ENCODE measurements around the gene CADM2. TPM values are rescaled to one million over a fixed set of nuclear protein-coding genes. Genes with fewer than 3 reads are reported as not detected.

The CADM2 gene
- total and polyA plus RNA-seq, 2 experiments from 2014 or later, result 2.9 to 7.8 TPM

DNA sequence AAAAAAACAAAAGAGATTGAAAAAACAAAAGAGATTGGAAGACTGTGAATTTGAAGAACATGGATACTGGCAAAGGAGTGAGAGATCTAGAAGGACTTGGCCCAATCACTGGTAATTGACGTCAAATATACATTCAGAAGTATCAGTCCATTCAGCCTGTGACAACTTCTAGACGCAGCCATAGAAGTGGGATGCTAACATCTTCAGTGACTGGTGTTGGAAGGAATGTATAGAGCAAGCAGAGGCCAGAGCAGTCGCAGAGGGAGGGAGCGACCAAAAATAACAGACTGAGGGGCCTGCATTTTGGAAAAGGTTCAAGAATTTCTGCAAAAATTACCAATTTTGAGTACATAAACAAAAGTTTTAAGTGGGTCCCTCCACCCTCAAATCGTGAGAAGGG lies 473.3 kb downstream of the CADM2 start:
- Histone ChIP-seq H3K4me2 (no peak overlapping the region), H3K27ac (no peak overlapping the region), H3K79me2 (no peaks in the 10 kb centered on the region), H3K9me2 (replicated peaks; ENCODE audit: insufficient read depth) (no peaks in the 10 kb centered on the region), H3K36me3 (replicated peaks; ENCODE audit: insufficient read depth, low read depth) (no peaks in the 10 kb centered on the region), H2AFZ (no peak overlapping the region), H3K4me1 (ENCODE audit: insufficient read depth) (no peaks in the 10 kb centered on the region), H4K20me1 (ENCODE audit: insufficient read depth, poor library complexity, severe bottlenecking) (no peaks in the 10 kb centered on the region), H3K4me3 (no peak overlapping the region), H3K9me3 (ENCODE audit: low read depth) (no peaks in the 10 kb centered on the region), H3K27me3 (no peaks in the 10 kb centered on the region)
- TF ChIP-seq EZH2phosphoT487 (IDR thresholded peaks at IDR 0.05; ENCODE audit: low read depth, severe bottlenecking, unreplicated experiment), result no peak
- no peak for TF ChIP-seq EZH2 (IDR thresholded peaks at IDR 0.05; ENCODE audit: borderline replicate concordance)
- TF ChIP-seq, protein P1, sequence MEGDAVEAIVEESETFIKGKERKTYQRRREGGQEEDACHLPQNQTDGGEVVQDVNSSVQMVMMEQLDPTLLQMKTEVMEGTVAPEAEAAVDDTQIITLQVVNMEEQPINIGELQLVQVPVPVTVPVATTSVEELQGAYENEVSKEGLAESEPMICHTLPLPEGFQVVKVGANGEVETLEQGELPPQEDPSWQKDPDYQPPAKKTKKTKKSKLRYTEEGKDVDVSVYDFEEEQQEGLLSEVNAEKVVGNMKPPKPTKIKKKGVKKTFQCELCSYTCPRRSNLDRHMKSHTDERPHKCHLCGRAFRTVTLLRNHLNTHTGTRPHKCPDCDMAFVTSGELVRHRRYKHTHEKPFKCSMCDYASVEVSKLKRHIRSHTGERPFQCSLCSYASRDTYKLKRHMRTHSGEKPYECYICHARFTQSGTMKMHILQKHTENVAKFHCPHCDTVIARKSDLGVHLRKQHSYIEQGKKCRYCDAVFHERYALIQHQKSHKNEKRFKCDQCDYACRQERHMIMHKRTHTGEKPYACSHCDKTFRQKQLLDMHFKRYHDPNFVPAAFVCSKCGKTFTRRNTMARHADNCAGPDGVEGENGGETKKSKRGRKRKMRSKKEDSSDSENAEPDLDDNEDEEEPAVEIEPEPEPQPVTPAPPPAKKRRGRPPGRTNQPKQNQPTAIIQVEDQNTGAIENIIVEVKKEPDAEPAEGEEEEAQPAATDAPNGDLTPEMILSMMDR (IDR thresholded peaks at IDR 0.05; ENCODE audit: poor library complexity), result no peak
- whole genome bisulfite sequencing (ENCODE audit: low lambda C conversion rate, missing lambda C conversion rate), result 80% methylated on average over 5 of the region's 5 CpGs
- no peak for DNase-seq (ENCODE audit: low spot score)

DNA sequence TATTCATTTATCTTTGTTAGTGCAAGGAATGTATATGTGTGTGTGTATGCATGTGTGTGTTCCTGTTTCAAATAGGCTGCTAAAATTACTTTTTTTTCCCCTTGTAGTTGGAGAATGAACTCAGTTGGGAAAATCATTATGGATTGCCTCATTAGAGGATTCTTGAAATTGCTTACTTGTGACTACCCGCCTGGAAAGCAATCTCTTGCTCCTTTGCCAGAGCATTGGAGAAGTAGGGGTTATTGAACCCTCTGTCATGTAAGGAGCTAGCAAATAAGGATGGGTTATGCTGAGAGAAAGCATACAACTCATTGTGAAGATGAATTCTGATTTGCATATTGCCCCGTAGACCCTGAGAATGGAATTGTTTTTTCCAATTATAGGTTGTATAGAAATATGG lies 474.5 kb downstream of the CADM2 start:
- Histone ChIP-seq H3K9me3 (ENCODE audit: low read depth) (no peaks in the 10 kb centered on the region), H3K27ac (no peak overlapping the region), H3K36me3 (replicated peaks; ENCODE audit: insufficient read depth, low read depth) (no peaks in the 10 kb centered on the region), H3K4me1 (ENCODE audit: insufficient read depth) (no peaks in the 10 kb centered on the region), H4K20me1 (ENCODE audit: insufficient read depth, poor library complexity, severe bottlenecking) (no peaks in the 10 kb centered on the region), H3K9me2 (replicated peaks; ENCODE audit: insufficient read depth) (no peaks in the 10 kb centered on the region), H3K4me2 (no peak overlapping the region), H3K4me3 (no peak overlapping the region), H3K27me3 (no peaks in the 10 kb centered on the region), H3K79me2 (no peaks in the 10 kb centered on the region), H2AFZ (no peak overlapping the region)
- TF ChIP-seq, protein P1 (IDR thresholded peaks at IDR 0.05; ENCODE audit: poor library complexity), result no peak
- TF ChIP-seq EZH2phosphoT487 (IDR thresholded peaks at IDR 0.05; ENCODE audit: low read depth, severe bottlenecking, unreplicated experiment) (no peak), EZH2 (IDR thresholded peaks at IDR 0.05; ENCODE audit: borderline replicate concordance) (no peak)
- no peak for DNase-seq (ENCODE audit: low spot score)
- WGBS (ENCODE audit: low lambda C conversion rate, missing lambda C conversion rate), result 82% methylated on average over 2 of the region's 2 CpGs

DNA sequence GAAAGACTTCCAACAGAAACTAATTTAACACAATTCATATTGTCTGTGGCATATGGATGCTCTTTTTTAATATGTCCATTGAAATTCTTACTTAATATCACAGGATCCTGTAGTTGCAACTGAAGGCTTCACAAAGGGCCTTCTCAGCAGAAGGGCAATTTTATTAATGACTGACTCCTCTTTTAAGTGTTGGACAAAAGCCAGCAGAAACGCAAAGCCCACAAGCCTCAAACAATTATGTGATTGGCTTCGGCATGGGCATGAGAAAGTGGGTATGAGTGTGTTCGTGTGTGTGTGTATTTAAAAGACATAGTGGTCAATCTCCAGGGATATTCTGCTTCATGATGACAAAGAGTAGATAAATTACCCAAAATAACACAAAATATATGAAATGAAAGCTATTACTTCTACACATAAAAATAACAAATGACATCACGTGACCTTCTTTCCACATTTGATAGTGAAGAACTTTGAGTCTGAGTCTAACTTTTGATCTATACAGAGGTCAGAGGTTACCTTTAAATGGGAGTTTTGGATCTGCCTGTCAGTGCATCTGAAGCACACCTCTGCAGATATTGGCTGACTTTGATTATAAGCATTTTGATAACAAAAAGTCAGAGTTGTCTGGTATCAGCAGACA lies 496.9 kb downstream of the CADM2 start:
- H4K20me1 ChIP-seq (ENCODE audit: insufficient read depth, poor library complexity, severe bottlenecking), result no peaks in the 10 kb centered on the region
- H3K27me3 ChIP-seq, result no peaks in the 10 kb centered on the region
- DNase-seq (ENCODE audit: low spot score), result no peak
- H3K36me3 ChIP-seq (replicated peaks; ENCODE audit: insufficient read depth, low read depth), result no peaks in the 10 kb centered on the region
- TF ChIP-seq EZH2 (IDR thresholded peaks at IDR 0.05; ENCODE audit: borderline replicate concordance) (no peak), EZH2phosphoT487 (IDR thresholded peaks at IDR 0.05; ENCODE audit: low read depth, severe bottlenecking, unreplicated experiment) (no peak)
- TF ChIP-seq, protein P1 (IDR thresholded peaks at IDR 0.05; ENCODE audit: poor library complexity), result no peak
- H3K79me2 ChIP-seq, result no peaks in the 10 kb centered on the region
- no peak overlapping the region for H3K27ac ChIP-seq
- no peaks in the 10 kb centered on the region for H3K9me2 ChIP-seq (replicated peaks; ENCODE audit: insufficient read depth)
- no peaks in the 10 kb centered on the region for H3K9me3 ChIP-seq (ENCODE audit: low read depth)
- 70% methylated on average over 4 of the region's 4 CpGs for WGBS (ENCODE audit: low lambda C conversion rate, missing lambda C conversion rate)
- H3K4me3 ChIP-seq, result no peak overlapping the region
- H3K4me1 ChIP-seq (ENCODE audit: insufficient read depth), result no peaks in the 10 kb centered on the region
- no peak overlapping the region for H2AFZ ChIP-seq
- no peak overlapping the region for H3K4me2 ChIP-seq

All from hepatocyte (in vitro differentiated cells).